ENCODE results near the gene TAPT1.
"Not testable (repeated sequence)": the region's sequence is repeated elsewhere in the genome, so short reads cannot be mapped to it uniquely, and the experiment has no call there.

TAPT1 gene

GRCh38 chr4:16225863-16226815 is at the start of gene TAPT1:
TAPT1 (minus strand) TSS chr4:16226471; CDS start chr4:16226457, 14 bp downstream.
- no peak for DNase-seq (ENCODE audit: low read depth)
- TF ChIP-seq CTCF (conservative IDR thresholded peaks at IDR 0.05; ENCODE audit: low read depth, low read length): no peak
- H3K4me3 ChIP-seq (ENCODE audit: low read length): peak within 1 kb of the TSS; percentile 86

GRCh38 chr4:16271411-16271810 is 45.1 kb upstream of the TAPT1 start:
- no peak for TF ChIP-seq CTCF (conservative IDR thresholded peaks at IDR 0.05; ENCODE audit: low read depth, low read length)
- no peak for DNase-seq (ENCODE audit: low read depth)
- no peak overlapping the region for H3K4me3 ChIP-seq (ENCODE audit: low read length)

- no peak for DNase-seq (ENCODE audit: low read depth)
- TF ChIP-seq CTCF (conservative IDR thresholded peaks at IDR 0.05; ENCODE audit: low read depth, low read length): peak; percentile 22
- H3K4me3 ChIP-seq (ENCODE audit: low read length): no peak overlapping the region
Observed at GRCh38 chr4:16270454-16271328, 44.4 kb upstream of the TAPT1 start.

GRCh38 chr4:16269742-16270453 is 43.6 kb upstream of the TAPT1 start:
- not testable (repeated sequence) for H3K4me3 ChIP-seq (ENCODE audit: low read length); DNase-seq (ENCODE audit: low read depth)

- TF ChIP-seq CTCF (conservative IDR thresholded peaks at IDR 0.05; ENCODE audit: low read depth, low read length): no peak
- no peak overlapping the region for H3K4me3 ChIP-seq (ENCODE audit: low read length)
- no peak for DNase-seq (ENCODE audit: low read depth)
Observed at GRCh38 chr4:16269240-16269639, 43.0 kb upstream of the TAPT1 start.

GRCh38 chr4:16268290-16268689 is 42.0 kb upstream of the TAPT1 start:
- TF ChIP-seq CTCF (conservative IDR thresholded peaks at IDR 0.05; ENCODE audit: low read depth, low read length): no peak
- DNase-seq (ENCODE audit: low read depth): no peak

GRCh38 chr4:16267639-16268038 is 41.4 kb upstream of the TAPT1 start:
- DNase-seq (ENCODE audit: low read depth): no peak
- TF ChIP-seq CTCF (conservative IDR thresholded peaks at IDR 0.05; ENCODE audit: low read depth, low read length): no peak
- no peak overlapping the region for H3K4me3 ChIP-seq (ENCODE audit: low read length)

More at GRCh38 chr4:16268290-16268689, 42.0 kb upstream of the TAPT1 start:
- H3K4me3 ChIP-seq (ENCODE audit: low read length): no peak overlapping the region

Data from retinal pigment epithelial cell (primary cell).